OCI-LY7 (cell line): Measurements from ENCODE around the gene ZC3H18.

ENCODE experiments used
- EZH2phosphoT487 ChIP-seq: fragments of 200-600 bp; sonication (generic); IDR thresholded peaks from 2 replicates; pipeline ENCODE4 v1.6.1; 2018; ENCODE audit warnings: low read depth, borderline replicate concordance, mild to moderate bottlenecking, mixed run types, antibody characterized with exemption, low read length, moderate library complexity, mixed read lengths
- TF ChIP-seq, protein P1 (sequence below): fragments of 200-600 bp; sonication (generic); conservative IDR thresholded peaks from 2 replicates; pipeline ENCODE4 v1.5.1; 2014; ENCODE audit warnings: mild to moderate bottlenecking, antibody characterized with exemption, low read length, moderate library complexity, mixed read lengths

DNA sequence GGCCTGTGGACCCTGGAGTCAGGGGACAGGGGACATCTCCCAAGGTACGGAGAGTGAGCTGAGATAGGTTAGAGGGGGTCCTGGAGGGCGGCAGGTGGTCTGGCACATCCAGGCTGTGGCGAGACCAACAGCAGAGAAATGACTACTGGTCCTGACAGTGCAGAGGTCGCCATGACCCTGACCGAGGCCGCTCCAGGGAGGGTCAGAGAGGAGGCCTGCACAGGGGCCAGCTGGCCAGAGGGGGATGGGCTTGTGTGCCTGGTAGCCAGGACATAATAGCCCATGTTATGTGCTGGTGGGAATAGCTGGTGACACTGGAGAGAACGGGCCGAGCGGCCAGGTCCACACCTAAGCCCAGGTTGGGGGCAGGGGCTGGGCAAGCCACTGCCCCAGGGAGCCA is 40.6 kb upstream of the ZC3H18 start:
- TF ChIP-seq, protein P1, sequence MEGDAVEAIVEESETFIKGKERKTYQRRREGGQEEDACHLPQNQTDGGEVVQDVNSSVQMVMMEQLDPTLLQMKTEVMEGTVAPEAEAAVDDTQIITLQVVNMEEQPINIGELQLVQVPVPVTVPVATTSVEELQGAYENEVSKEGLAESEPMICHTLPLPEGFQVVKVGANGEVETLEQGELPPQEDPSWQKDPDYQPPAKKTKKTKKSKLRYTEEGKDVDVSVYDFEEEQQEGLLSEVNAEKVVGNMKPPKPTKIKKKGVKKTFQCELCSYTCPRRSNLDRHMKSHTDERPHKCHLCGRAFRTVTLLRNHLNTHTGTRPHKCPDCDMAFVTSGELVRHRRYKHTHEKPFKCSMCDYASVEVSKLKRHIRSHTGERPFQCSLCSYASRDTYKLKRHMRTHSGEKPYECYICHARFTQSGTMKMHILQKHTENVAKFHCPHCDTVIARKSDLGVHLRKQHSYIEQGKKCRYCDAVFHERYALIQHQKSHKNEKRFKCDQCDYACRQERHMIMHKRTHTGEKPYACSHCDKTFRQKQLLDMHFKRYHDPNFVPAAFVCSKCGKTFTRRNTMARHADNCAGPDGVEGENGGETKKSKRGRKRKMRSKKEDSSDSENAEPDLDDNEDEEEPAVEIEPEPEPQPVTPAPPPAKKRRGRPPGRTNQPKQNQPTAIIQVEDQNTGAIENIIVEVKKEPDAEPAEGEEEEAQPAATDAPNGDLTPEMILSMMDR = no peak
- no peak for TF ChIP-seq EZH2phosphoT487
